GM23338 (cell line): ENCODE results near the gene CLIC5. TPM values are rescaled to one million over a fixed set of nuclear protein-coding genes. Genes with fewer than 3 reads are reported as not detected.

Source experiments
- ATAC-seq: fragments of 200-7000 bp; cut with Tn5 transposase; 3 replicates; pipeline ENCODE4 v1.9.1; 2020
- DNase-seq: peaks from one replicate; pipeline ENCODE4 v3.0.0-alpha.2; 2015; ENCODE audit warnings: low spot score
- H2AFZ ChIP-seq: fragments of 200-600 bp; sonication (generic); 2 replicates; pipeline ENCODE4 v1.8.0; 2016; ENCODE audit warnings: antibody characterized with exemption, mild to moderate bottlenecking, moderate library complexity
- H3F3A ChIP-seq: fragments of 200-600 bp; sonication (generic); replicated peaks from 2 replicates; pipeline ENCODE4 v1.8.0; 2017; ENCODE audit warnings: antibody characterized with exemption, mixed run types, low read depth
- H3K27ac ChIP-seq: fragments of 200-600 bp; sonication (generic); 2 replicates; pipeline ENCODE4 v1.6.1; 2016; ENCODE audit warnings: low read depth
- H3K27me3 ChIP-seq: fragments of 200-600 bp; sonication (generic); 2 replicates; pipeline ENCODE4 v1.8.0; 2016; ENCODE audit warnings: mild to moderate bottlenecking, mixed run types, moderate library complexity; ENCODE audit not compliant: insufficient read depth
- H3K36me3 ChIP-seq: fragments of 200-600 bp; sonication (generic); 2 replicates; pipeline ENCODE4 v1.8.0; 2016; ENCODE audit warnings: mild to moderate bottlenecking; ENCODE audit not compliant: insufficient read depth
- H3K4me1 ChIP-seq: fragments of 200-600 bp; sonication (generic); 2 replicates; pipeline ENCODE4 v1.8.0; 2016; ENCODE audit warnings: mild to moderate bottlenecking, moderate library complexity; ENCODE audit not compliant: insufficient read depth
- H3K4me2 ChIP-seq: fragments of 200-600 bp; sonication (generic); 2 replicates; pipeline ENCODE4 v1.7.1; 2017; ENCODE audit warnings: mixed run types
- H3K4me3 ChIP-seq: fragments of 200-600 bp; sonication (generic); 2 replicates; pipeline ENCODE4 v1.6.1; 2016; ENCODE audit warnings: mixed run types
- H3K79me2 ChIP-seq: fragments of 200-600 bp; sonication (generic); replicated peaks from 2 replicates; pipeline ENCODE4 v1.8.0; 2017; ENCODE audit warnings: mild to moderate bottlenecking; ENCODE audit not compliant: insufficient read depth
- H3K9me2 ChIP-seq: fragments of 200-600 bp; sonication (generic); 2 replicates; pipeline ENCODE4 v1.8.0; 2017; ENCODE audit not compliant: insufficient read depth
- H4K20me1 ChIP-seq: fragments of 200-600 bp; sonication (generic); replicated peaks from 2 replicates; pipeline ENCODE4 v1.8.0; 2017; ENCODE audit warnings: mild to moderate bottlenecking; ENCODE audit not compliant: insufficient read depth
- H3K27ac Mint-ChIP-seq: 2 replicates; pipeline ENCODE4 v1.8.0; 2020; ENCODE audit warnings: inconsistent platforms, mild to moderate bottlenecking, moderate library complexity, mixed read lengths
- H3K27me3 Mint-ChIP-seq: 3 replicates; pipeline ENCODE4 v1.8.0; 2022; ENCODE audit warnings: low read depth, mild to moderate bottlenecking, moderate library complexity, mixed read lengths, inconsistent platforms; ENCODE audit not compliant: insufficient read depth, poor library complexity
- H3K36me3 Mint-ChIP-seq: 3 replicates; pipeline ENCODE4 v1.8.0; 2021; ENCODE audit warnings: low read depth, mild to moderate bottlenecking, inconsistent platforms, moderate library complexity, mixed read lengths
- H3K4me1 Mint-ChIP-seq: 3 replicates; pipeline ENCODE4 v1.8.0; 2020; ENCODE audit warnings: mild to moderate bottlenecking, inconsistent platforms, mixed read lengths
- H3K4me3 Mint-ChIP-seq: 3 replicates; pipeline ENCODE4 v1.8.0; 2021; ENCODE audit warnings: moderate library complexity, mild to moderate bottlenecking, inconsistent platforms, mixed read lengths
- H3K9me3 Mint-ChIP-seq: 3 replicates; pipeline ENCODE4 v1.8.0; 2020; ENCODE audit warnings: moderate library complexity, mild to moderate bottlenecking, inconsistent platforms, mixed read lengths
- CREB1 ChIP-seq: fragments of 250-450 bp; sonication (Bioruptor Pico); IDR thresholded peaks from 2 replicates; pipeline ENCODE4 v1.5.0; 2020; ENCODE audit warnings: low read depth, mild to moderate bottlenecking, moderate library complexity
- EZH2 ChIP-seq: fragments of 200-600 bp; sonication (generic); IDR thresholded peaks from one replicate; pipeline ENCODE4 v1.8.0; 2017; ENCODE audit warnings: antibody characterized with exemption, mild to moderate bottlenecking, low read depth; ENCODE audit not compliant: unreplicated experiment
- JUNB ChIP-seq: IDR thresholded peaks from one replicate; pipeline ENCODE4 v1.6.1; 2016; ENCODE audit warnings: antibody characterized with exemption; ENCODE audit not compliant: unreplicated experiment
- POLR2AphosphoS5 ChIP-seq: IDR thresholded peaks from 2 replicates; pipeline ENCODE4 v1.6.1; 2016; ENCODE audit warnings: antibody characterized with exemption, low read depth
- STAT1 ChIP-seq: IDR thresholded peaks from one replicate; pipeline ENCODE4 v1.6.1; 2016; ENCODE audit warnings: antibody characterized with exemption; ENCODE audit not compliant: unreplicated experiment
- ZNF114 ChIP-seq: fragments of 250-450 bp; sonication (Bioruptor Pico); IDR thresholded peaks from 2 replicates; pipeline ENCODE4 v1.5.0; 2020; ENCODE audit warnings: mild to moderate bottlenecking, moderate library complexity
- ZNF331 ChIP-seq: fragments of 250-450 bp; sonication (Bioruptor Pico); IDR thresholded peaks from 2 replicates; pipeline ENCODE4 v1.5.0; 2020; ENCODE audit warnings: low read depth, mild to moderate bottlenecking, moderate library complexity
- polyA plus RNA-seq: library from polyadenylated mRNA; unstranded; fragments of >200 nt; fragmentation: Nextera tagmentation; extraction: Ambion mirVana; gene quantifications from 2 replicates; pipeline ENCODE4 v1.2.1, GENCODE V29; 2016
- total RNA-seq: library from RNA; depleted of rRNA; stranded (reverse); fragments of >200 nt; shearing (Covaris generic); gene quantifications from 2 replicates; pipeline ENCODE4 v1.2.3, GENCODE V29; 2014
- TF ChIP-seq, protein P1 (sequence below): IDR thresholded peaks from 2 replicates; pipeline ENCODE4 v1.6.1; 2016; ENCODE audit warnings: antibody characterized with exemption
- TF ChIP-seq, protein P2 (sequence below): fragments of 250-450 bp; sonication (Bioruptor Pico); IDR thresholded peaks from 2 replicates; pipeline ENCODE4 v1.5.0; 2020; ENCODE audit warnings: mild to moderate bottlenecking, moderate library complexity
- TF ChIP-seq, protein P3 (sequence below), 2 experiments: fragments of 200-600 bp in 1 of 2; sonication (generic) in 1 of 2; conservative IDR thresholded peaks; 2 replicates each; pipeline versions ENCODE4 v1.5.1 to v1.6.1; 2016 to 2017; ENCODE audit warnings: antibody characterized with exemption in 2 of 2, low read depth in 2 of 2, mild to moderate bottlenecking in 2 of 2, moderate library complexity in 1 of 2

Gene CLIC5
- total and polyA plus RNA-seq, 2 experiments from 2014 or later: 0.08 TPM; not detected in 1

DNA sequence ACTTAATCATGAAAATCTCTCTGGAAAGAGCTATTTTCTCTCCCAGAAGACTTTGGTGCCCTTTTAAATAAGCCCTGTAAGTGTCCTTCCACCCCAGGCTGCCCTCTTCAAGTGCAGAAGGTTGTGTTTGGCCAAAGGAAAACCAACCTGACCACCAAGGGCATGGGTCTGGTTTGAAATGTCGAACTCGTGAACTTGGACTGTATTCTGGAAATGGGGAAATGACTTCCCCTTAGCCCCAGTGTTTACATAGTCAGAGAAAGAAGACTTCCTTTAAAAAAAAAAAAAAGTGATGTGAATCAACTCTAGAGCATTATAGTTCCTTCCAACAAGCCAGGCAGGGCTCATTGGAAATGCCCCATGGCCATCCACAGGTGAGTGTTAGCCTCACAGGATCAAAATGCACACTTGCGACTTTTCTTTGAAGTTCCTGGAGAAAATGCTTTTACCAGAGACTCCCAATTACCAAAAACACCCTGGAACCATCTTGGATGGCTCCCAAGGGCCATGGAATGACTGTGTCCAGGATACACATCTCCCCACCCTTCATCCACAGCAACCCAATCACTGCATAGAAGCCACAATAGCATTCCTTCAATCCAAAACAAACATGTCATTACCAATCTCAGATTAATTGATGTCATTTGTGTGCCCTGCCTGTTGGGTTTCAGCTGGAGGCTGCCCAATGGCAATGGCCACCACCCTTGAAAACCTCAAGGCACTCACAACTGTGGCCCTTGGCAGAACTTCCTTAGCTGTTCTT, 133.8 kb downstream of the CLIC5 start:
- Histone ChIP-seq H3F3A (no peaks in the 10 kb centered on the region), H3K79me2 (no peaks in the 10 kb centered on the region), H3K36me3 (no peaks in the 10 kb centered on the region), H3K27ac (no peak overlapping the region), H3K4me2 (no peak overlapping the region), H2AFZ (no peak overlapping the region), H4K20me1 (no peaks in the 10 kb centered on the region), H3K4me3 (no peak overlapping the region), H3K4me1 (no peaks in the 10 kb centered on the region), H3K9me2 (peaks cover 32% of the 10 kb centered on the region), H3K27me3 (no peaks in the 10 kb centered on the region)
- no peaks in the 10 kb centered on the region for H3K36me3 Mint-ChIP-seq
- no peaks in the 10 kb centered on the region for H3K4me1 Mint-ChIP-seq
- DNase-seq (no peak), ATAC-seq (no peak)
- H3K4me3 Mint-ChIP-seq: no peak overlapping the region
- H3K27me3 Mint-ChIP-seq: no peaks in the 10 kb centered on the region
- no peaks in the 10 kb centered on the region for H3K9me3 Mint-ChIP-seq
- no peak overlapping the region for H3K27ac Mint-ChIP-seq
- TF ChIP-seq JUNB (no peak), CREB1 (no peak), ZNF331 (CRISPR knock-in tag) (no peak), POLR2AphosphoS5 (no peak), ZNF114 (no peak), STAT1 (no peak), EZH2 (no peak)
- TF ChIP-seq, protein P1, sequence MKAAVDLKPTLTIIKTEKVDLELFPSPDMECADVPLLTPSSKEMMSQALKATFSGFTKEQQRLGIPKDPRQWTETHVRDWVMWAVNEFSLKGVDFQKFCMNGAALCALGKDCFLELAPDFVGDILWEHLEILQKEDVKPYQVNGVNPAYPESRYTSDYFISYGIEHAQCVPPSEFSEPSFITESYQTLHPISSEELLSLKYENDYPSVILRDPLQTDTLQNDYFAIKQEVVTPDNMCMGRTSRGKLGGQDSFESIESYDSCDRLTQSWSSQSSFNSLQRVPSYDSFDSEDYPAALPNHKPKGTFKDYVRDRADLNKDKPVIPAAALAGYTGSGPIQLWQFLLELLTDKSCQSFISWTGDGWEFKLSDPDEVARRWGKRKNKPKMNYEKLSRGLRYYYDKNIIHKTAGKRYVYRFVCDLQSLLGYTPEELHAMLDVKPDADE: no peak
- TF ChIP-seq, protein P2, sequence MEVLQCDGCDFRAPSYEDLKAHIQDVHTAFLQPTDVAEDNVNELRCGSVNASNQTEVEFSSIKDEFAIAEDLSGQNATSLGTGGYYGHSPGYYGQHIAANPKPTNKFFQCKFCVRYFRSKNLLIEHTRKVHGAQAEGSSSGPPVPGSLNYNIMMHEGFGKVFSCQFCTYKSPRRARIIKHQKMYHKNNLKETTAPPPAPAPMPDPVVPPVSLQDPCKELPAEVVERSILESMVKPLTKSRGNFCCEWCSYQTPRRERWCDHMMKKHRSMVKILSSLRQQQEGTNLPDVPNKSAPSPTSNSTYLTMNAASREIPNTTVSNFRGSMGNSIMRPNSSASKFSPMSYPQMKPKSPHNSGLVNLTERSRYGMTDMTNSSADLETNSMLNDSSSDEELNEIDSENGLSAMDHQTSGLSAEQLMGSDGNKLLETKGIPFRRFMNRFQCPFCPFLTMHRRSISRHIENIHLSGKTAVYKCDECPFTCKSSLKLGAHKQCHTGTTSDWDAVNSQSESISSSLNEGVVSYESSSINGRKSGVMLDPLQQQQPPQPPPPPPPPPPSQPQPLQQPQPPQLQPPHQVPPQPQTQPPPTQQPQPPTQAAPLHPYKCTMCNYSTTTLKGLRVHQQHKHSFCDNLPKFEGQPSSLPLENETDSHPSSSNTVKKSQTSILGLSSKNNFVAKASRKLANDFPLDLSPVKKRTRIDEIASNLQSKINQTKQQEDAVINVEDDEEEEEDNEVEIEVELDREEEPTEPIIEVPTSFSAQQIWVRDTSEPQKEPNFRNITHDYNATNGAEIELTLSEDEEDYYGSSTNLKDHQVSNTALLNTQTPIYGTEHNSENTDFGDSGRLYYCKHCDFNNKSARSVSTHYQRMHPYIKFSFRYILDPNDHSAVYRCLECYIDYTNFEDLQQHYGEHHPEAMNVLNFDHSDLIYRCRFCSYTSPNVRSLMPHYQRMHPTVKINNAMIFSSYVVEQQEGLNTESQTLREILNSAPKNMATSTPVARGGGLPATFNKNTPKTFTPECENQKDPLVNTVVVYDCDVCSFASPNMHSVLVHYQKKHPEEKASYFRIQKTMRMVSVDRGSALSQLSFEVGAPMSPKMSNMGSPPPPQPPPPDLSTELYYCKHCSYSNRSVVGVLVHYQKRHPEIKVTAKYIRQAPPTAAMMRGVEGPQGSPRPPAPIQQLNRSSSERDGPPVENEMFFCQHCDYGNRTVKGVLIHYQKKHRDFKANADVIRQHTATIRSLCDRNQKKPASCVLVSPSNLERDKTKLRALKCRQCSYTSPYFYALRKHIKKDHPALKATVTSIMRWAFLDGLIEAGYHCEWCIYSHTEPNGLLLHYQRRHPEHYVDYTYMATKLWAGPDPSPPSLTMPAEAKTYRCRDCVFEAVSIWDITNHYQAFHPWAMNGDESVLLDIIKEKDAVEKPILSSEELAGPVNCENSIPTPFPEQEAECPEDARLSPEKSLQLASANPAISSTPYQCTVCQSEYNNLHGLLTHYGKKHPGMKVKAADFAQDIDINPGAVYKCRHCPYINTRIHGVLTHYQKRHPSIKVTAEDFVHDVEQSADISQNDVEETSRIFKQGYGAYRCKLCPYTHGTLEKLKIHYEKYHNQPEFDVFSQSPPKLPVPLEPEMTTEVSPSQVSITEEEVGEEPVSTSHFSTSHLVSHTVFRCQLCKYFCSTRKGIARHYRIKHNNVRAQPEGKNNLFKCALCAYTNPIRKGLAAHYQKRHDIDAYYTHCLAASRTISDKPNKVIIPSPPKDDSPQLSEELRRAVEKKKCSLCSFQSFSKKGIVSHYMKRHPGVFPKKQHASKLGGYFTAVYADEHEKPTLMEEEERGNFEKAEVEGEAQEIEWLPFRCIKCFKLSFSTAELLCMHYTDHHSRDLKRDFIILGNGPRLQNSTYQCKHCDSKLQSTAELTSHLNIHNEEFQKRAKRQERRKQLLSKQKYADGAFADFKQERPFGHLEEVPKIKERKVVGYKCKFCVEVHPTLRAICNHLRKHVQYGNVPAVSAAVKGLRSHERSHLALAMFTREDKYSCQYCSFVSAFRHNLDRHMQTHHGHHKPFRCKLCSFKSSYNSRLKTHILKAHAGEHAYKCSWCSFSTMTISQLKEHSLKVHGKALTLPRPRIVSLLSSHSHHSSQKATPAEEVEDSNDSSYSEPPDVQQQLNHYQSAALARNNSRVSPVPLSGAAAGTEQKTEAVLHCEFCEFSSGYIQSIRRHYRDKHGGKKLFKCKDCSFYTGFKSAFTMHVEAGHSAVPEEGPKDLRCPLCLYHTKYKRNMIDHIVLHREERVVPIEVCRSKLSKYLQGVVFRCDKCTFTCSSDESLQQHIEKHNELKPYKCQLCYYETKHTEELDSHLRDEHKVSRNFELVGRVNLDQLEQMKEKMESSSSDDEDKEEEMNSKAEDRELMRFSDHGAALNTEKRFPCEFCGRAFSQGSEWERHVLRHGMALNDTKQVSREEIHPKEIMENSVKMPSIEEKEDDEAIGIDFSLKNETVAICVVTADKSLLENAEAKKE (CRISPR knock-in tag): no peak
- TF ChIP-seq, protein P3, sequence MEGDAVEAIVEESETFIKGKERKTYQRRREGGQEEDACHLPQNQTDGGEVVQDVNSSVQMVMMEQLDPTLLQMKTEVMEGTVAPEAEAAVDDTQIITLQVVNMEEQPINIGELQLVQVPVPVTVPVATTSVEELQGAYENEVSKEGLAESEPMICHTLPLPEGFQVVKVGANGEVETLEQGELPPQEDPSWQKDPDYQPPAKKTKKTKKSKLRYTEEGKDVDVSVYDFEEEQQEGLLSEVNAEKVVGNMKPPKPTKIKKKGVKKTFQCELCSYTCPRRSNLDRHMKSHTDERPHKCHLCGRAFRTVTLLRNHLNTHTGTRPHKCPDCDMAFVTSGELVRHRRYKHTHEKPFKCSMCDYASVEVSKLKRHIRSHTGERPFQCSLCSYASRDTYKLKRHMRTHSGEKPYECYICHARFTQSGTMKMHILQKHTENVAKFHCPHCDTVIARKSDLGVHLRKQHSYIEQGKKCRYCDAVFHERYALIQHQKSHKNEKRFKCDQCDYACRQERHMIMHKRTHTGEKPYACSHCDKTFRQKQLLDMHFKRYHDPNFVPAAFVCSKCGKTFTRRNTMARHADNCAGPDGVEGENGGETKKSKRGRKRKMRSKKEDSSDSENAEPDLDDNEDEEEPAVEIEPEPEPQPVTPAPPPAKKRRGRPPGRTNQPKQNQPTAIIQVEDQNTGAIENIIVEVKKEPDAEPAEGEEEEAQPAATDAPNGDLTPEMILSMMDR (conservative IDR thresholded peaks at IDR 0.05; ENCODE audit: low read depth in 2 of 2): no peak
